Right lobe of liver (tissue), 6 donors: ENCODE results near the gene MAST3. TPM values are rescaled to one million over a fixed set of nuclear protein-coding genes. Genes with fewer than 3 reads are reported as not detected.
A peak's percentile ranks its signal among the peaks of the same experiment; 100 is the strongest.
"Not testable (repeated sequence)": the region's sequence is repeated elsewhere in the genome, so short reads cannot be mapped to it uniquely, and the experiment has no call there.

Experiments used
- ATAC-seq, 4 donors: fragments of 200-7000 bp; cut with Tn5 transposase; one replicate each; pipeline ENCODE4 v1.9.1; 2020; ENCODE audit warnings: mild to moderate bottlenecking in 4 of 4, moderate library complexity in 4 of 4
- DNase-seq, 3 donors: peaks; one replicate each; pipeline ENCODE4 v3.0.0-alpha.2; 2020
- H3K27ac ChIP-seq, 3 donors: fragments of 200-600 bp; one replicate each; pipeline ENCODE4 v1.8.0; 2022
- H3K27me3 ChIP-seq, 2 donors: fragments of 200-600 bp; one replicate each; pipeline ENCODE4 v1.8.0; 2022
- H3K36me3 ChIP-seq, 4 donors: fragments of 200-600 bp; sonication (generic) in 1 of 4; one replicate each; pipeline versions ENCODE4 v1.5.1 to v1.8.0; 2017 to 2022; ENCODE audit warnings: control low read depth in 1 of 4
- H3K4me1 ChIP-seq, 4 donors: fragments of 200-600 bp; sonication (generic) in 1 of 4; one replicate each; pipeline versions ENCODE4 v1.5.1 to v1.8.0; 2017 to 2022; ENCODE audit warnings: control low read depth in 1 of 4
- H3K4me3 ChIP-seq, 3 donors: fragments of 200-600 bp; one replicate each; pipeline ENCODE4 v1.8.0; 2022
- H3K9me3 ChIP-seq, 4 donors: fragments of 200-600 bp; sonication (generic) in 1 of 4; one replicate each; pipeline versions ENCODE4 v1.5.1 to v1.8.0; 2017 to 2022; ENCODE audit warnings: control low read depth in 1 of 4
- POLR2A ChIP-seq: fragments of 450-650 bp; IDR thresholded peaks from one replicate; pipeline ENCODE4 v1.6.1; 2017; ENCODE audit warnings: antibody characterized with exemption, mild to moderate bottlenecking
- WGBS: methylation state at CpG from one replicate; pipeline ENCODE4 v1.1.6; 2018; ENCODE audit warnings: low coverage, low lambda C conversion rate; ENCODE audit not compliant: insufficient coverage; ENCODE audit errors: missing lambda C conversion rate; 5-methylcytosine and 5-hydroxymethylcytosine counted together
- intact Hi-C, 2 donors: fragments of 100-400 bp; cut with DNase I; formaldehyde crosslinking; loops; one replicate each; pipeline versions ENCODE4 v1.11.2 to v1.14.1; 2022
- total RNA-seq, 6 experiments: library from RNA; depleted of rRNA in 2 of 6; stranded (reverse); fragments of >200 nt in 2 of 6; fragmentation: NEBNext Ultra II Directional in 3 of 6; extraction: Animal tissue kit (Norgen Biotek cat#: 25700) in 3 of 6; gene quantifications; one replicate each; pipeline versions ENCODE4 v1.1.0 to v1.2.4, GENCODE V29; 2016 to 2023
- TF ChIP-seq, protein P1 (sequence below), 4 donors: fragments of 200-600 bp in 3 of 4; fragments of 450-650 bp in 1 of 4; IDR thresholded peaks; one replicate each; pipeline versions ENCODE4 v1.5.1 to v1.8.0; 2016 to 2022; ENCODE audit warnings: antibody characterized with exemption in 4 of 4, mild to moderate bottlenecking in 2 of 4
- donor health status: DM: no; HTN: yes; CAD: no.
- donor health status: DM: no; HTN: no; CAD: no.
- donor health status: DM: no; HTN: no; CAD: no.
- donor health status: DM: no; HTN: yes; CAD: no.
- donor health status: DM: no; HTN: yes; CAD: no.

The MAST3 gene
- total RNA-seq, 6 experiments from 2014 or later: 8.0 to 17.9 (median 10.0) TPM

DNA sequence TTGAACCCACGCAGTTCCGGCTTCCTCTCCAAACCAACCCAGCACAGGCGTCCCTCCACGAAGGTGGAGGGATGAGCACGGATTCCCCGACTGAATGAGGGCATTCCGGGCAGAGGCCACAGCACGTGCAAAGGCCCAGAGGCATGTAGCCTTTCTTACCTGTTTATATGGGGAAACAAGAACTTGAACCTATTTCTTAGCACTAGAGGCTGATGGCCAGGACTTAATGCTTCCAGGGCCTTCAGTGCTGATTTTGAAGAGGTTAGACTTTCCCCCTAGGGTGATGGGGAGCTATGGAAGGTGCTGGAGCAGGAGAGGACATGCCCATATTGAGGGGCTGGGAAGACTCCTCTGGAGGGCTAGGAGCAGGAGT, 2.0 kb downstream of the MAST3 start:
- intact Hi-C loops: no loop called here
- H3K27ac ChIP-seq: no peak overlapping the region
- WGBS: 100% methylated on average over 1 of the region's 8 CpGs
- no peaks in the 10 kb centered on the region for H3K36me3 ChIP-seq
- peaks cover 0 to 13% (median 6%) of the 10 kb centered on the region in 4 donors for H3K4me1 ChIP-seq
- TF ChIP-seq, protein P1, sequence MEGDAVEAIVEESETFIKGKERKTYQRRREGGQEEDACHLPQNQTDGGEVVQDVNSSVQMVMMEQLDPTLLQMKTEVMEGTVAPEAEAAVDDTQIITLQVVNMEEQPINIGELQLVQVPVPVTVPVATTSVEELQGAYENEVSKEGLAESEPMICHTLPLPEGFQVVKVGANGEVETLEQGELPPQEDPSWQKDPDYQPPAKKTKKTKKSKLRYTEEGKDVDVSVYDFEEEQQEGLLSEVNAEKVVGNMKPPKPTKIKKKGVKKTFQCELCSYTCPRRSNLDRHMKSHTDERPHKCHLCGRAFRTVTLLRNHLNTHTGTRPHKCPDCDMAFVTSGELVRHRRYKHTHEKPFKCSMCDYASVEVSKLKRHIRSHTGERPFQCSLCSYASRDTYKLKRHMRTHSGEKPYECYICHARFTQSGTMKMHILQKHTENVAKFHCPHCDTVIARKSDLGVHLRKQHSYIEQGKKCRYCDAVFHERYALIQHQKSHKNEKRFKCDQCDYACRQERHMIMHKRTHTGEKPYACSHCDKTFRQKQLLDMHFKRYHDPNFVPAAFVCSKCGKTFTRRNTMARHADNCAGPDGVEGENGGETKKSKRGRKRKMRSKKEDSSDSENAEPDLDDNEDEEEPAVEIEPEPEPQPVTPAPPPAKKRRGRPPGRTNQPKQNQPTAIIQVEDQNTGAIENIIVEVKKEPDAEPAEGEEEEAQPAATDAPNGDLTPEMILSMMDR (IDR thresholded peaks at IDR 0.05): no peak
- H3K9me3 ChIP-seq: no peaks in the 10 kb centered on the region
- ATAC-seq (no peak), DNase-seq (no peak)
- H3K27me3 ChIP-seq: no peaks in the 10 kb centered on the region
- H3K4me3 ChIP-seq: no peak overlapping the region

- Histone ChIP-seq H3K27ac (no peak overlapping the region), H3K36me3 (no peaks in the 10 kb centered on the region), H3K4me3 (no peak overlapping the region), H3K9me3 (no peaks in the 10 kb centered on the region), H3K27me3 (no peaks in the 10 kb centered on the region), H3K4me1 (peaks cover 0 to 17% (median 8%) of the 10 kb centered on the region in 4 donors)
- intact Hi-C loops: no loop called here
- TF ChIP-seq, protein P1 (IDR thresholded peaks at IDR 0.05): no peak
- TF ChIP-seq POLR2A: peak; percentile 26
- ATAC-seq (peak in 3 of 4 donors; percentile 2 to 23 (median 4)), DNase-seq (peak in 1 of 3 donors; percentile 64)
- WGBS: 34% methylated on average over 7 of the region's 18 CpGs
These were observed 3.1 kb downstream of the MAST3 start for GRCh38 chr19:18100710-18101109.

GRCh38 chr19:18101268-18101667, 3.7 kb downstream of the MAST3 start:
- no peaks in the 10 kb centered on the region for H3K36me3 ChIP-seq
- peaks cover 0 to 17% (median 8%) of the 10 kb centered on the region in 4 donors for H3K4me1 ChIP-seq
- intact Hi-C loops: no loop called here
- no peaks in the 10 kb centered on the region for H3K27me3 ChIP-seq
- H3K9me3 ChIP-seq: no peaks in the 10 kb centered on the region
- WGBS: 38% methylated on average over 2 of the region's 3 CpGs
- H3K4me3 ChIP-seq: no peak overlapping the region
- H3K27ac ChIP-seq: no peak overlapping the region
- DNase-seq (peak; percentile 56 to 77 (median 76)), ATAC-seq (peak in 1 of 4 donors; percentile 2)
- TF ChIP-seq POLR2A: no peak

DNA sequence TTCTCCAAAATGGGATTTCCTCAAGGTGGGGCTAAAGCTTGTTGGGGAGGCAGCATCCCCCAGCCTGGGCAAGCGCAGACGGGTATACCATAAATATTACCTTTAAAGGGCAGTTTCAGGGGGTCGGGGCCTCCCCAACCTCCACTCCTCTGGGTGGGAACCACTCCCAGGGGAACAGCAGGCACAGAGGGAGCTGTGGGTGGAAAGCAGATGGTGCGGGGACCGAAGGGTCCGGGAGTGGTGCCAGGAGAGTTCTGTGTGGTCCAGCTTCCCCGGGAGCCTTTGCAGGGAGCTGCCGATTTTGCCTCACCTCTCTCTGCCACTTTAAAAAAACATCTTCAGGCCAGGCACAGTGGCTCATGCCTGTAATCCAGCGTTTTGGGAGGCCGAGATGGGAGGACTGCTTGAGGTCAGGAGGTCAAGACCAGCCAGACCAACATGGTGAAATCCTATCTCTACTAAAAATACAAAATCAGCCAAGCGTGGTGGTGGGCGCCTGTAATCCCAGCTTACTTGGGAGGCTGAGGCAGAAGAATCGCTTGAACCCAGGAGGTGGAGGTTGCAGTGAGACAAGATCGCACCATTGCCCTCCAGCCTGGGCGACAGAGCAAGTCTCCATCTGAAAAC, 5.5 kb downstream of the MAST3 start:
- H3K4me1 ChIP-seq: peaks cover 0 to 14% (median 7%) of the 10 kb centered on the region in 4 donors
- H3K9me3 ChIP-seq: no peaks in the 10 kb centered on the region
- H3K27ac ChIP-seq: no peak overlapping the region
- no peaks in the 10 kb centered on the region for H3K27me3 ChIP-seq
- no peak for ATAC-seq
- no peaks in the 10 kb centered on the region for H3K36me3 ChIP-seq
- no peak overlapping the region for H3K4me3 ChIP-seq
- no peak for TF ChIP-seq POLR2A
- TF ChIP-seq, protein P1 (IDR thresholded peaks at IDR 0.05): no peak
- intact Hi-C loops: no loop called here
- 87% methylated on average over 10 of the region's 15 CpGs for WGBS
- DNase-seq: peak in 1 of 3 donors; percentile 11

DNA sequence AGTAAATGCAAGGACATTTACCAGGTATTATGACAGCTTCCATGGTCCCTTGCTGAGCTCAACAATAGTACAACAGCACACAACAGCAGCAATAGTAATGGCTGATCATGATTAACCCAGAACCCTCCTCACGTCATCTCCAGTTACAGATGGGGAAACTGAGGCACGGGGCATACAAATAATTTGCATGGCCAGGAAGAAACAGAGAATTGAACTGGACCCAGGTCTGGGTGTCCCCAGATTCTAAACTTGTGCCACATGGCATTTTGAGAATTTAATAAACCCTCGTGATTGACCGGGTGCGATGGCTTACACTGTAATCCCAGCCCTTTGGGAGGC, 7.2 kb downstream of the MAST3 start:
- intact Hi-C loops: no loop called here
- Histone ChIP-seq H3K9me3 (no peaks in the 10 kb centered on the region), H3K27me3 (no peaks in the 10 kb centered on the region), H3K27ac (peak overlapping the region; percentile 61 to 80 (median 65)), H3K36me3 (no peaks in the 10 kb centered on the region), H3K4me3 (peak overlapping the region; percentile 31 to 47 (median 46)), H3K4me1 (peaks cover 0 to 16% (median 2%) of the 10 kb centered on the region in 4 donors)
- no peak for TF ChIP-seq POLR2A
- TF ChIP-seq, protein P1 (IDR thresholded peaks at IDR 0.05): no peak
- ATAC-seq: no peak
- 37% methylated on average over 3 of the region's 5 CpGs for WGBS
- no peak for DNase-seq

GRCh38 chr19:18105259-18105658, 7.7 kb downstream of the MAST3 start:
- ATAC-seq, H3K36me3 ChIP-seq, H3K9me3 ChIP-seq, intact Hi-C loops, H3K4me3 ChIP-seq, H3K27me3 ChIP-seq, DNase-seq: not testable (repeated sequence)
- 24% methylated on average over 4 of the region's 7 CpGs for WGBS
- Histone ChIP-seq H3K4me1 (peaks cover 0 to 16% (median 2%) of the 10 kb centered on the region in 4 donors), H3K27ac (peak overlapping the region in 1 of 3 donors; percentile 61)
